Neural progenitor cell (in vitro differentiated cells): ENCODE measurements around the gene ASGR1.

Experiments
- EZH2 ChIP-seq: fragments of 200-600 bp; sonication (generic); IDR thresholded peaks from 2 replicates; pipeline ENCODE4 v1.6.1; 2017; ENCODE audit warnings: antibody characterized with exemption, mild to moderate bottlenecking, moderate library complexity
- EZH2phosphoT487 ChIP-seq: fragments of 200-600 bp; sonication (generic); IDR thresholded peaks from 2 replicates; pipeline ENCODE4 v1.6.1; 2017; ENCODE audit warnings: antibody characterized with exemption
- TF ChIP-seq, protein P1 (sequence below): fragments of 200-600 bp; sonication (generic); IDR thresholded peaks from 2 replicates; pipeline ENCODE4 v1.5.1; 2017; ENCODE audit warnings: antibody characterized with exemption, mild to moderate bottlenecking

DNA sequence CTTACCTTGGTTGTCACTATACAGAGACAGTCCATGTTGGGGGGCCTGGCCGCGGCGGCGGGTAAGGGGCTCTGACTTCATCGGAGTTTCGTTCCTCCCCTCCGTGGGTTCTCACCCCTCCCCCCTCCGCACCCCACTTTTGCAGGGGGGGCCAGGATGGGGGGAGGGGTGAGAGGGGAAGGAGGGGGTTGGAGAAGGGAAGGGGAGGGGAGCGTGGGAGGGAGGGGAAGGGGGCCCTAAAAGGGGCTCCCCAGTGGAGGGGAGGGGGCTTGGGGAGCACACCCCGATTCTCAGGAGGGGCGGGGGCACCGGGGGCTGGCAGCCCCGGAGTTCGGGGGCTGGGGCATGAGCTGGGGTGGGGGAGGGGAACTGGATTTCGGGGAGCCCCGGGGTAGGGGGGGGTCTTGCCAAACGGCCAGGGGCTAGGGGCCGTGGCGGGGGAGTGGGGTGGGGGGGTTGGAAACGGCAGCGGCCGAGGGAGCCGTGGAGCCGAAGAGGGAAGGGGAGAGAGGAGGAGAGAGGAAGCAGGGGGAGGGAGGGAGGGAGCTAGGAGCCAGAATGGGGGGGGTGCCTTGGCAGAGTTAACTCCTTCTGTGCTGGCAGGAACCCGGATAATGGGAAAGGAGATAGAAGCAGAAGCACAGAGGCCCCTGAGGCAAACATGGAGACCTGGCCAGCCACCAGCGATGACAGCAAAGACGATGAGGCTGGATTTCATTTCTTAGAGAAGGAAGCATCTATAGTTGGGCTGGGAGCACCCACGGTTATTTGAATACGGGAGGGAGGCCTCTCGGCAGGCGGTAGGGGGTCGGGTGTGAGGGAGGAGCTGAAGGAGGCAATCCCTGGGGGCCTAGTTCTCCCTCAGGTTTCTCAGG lies 38.2 kb upstream of the ASGR1 start:
- TF ChIP-seq, protein P1, sequence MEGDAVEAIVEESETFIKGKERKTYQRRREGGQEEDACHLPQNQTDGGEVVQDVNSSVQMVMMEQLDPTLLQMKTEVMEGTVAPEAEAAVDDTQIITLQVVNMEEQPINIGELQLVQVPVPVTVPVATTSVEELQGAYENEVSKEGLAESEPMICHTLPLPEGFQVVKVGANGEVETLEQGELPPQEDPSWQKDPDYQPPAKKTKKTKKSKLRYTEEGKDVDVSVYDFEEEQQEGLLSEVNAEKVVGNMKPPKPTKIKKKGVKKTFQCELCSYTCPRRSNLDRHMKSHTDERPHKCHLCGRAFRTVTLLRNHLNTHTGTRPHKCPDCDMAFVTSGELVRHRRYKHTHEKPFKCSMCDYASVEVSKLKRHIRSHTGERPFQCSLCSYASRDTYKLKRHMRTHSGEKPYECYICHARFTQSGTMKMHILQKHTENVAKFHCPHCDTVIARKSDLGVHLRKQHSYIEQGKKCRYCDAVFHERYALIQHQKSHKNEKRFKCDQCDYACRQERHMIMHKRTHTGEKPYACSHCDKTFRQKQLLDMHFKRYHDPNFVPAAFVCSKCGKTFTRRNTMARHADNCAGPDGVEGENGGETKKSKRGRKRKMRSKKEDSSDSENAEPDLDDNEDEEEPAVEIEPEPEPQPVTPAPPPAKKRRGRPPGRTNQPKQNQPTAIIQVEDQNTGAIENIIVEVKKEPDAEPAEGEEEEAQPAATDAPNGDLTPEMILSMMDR: no peak
- TF ChIP-seq EZH2 (no peak), EZH2phosphoT487 (no peak)
